Trophoblast cell (in vitro differentiated cells and primary cell): ENCODE data around the gene FN3K.

Experiments used
- DNase-seq, 2 donors: peaks; one replicate each; pipeline ENCODE4 v3.0.0-alpha.2; 2016
- H2AFZ ChIP-seq: 2 replicates; pipeline ENCODE4 v1.6.1; 2013; ENCODE audit warnings: low read length, moderate library complexity, mild to moderate bottlenecking; ENCODE audit not compliant: insufficient read depth, poor library complexity
- H2AK5ac ChIP-seq: 2 replicates; pipeline ENCODE4 v1.6.1; 2013; ENCODE audit warnings: mild to moderate bottlenecking, low read length
- H2BK120ac ChIP-seq: 2 replicates; pipeline ENCODE4 v1.6.1; 2013; ENCODE audit warnings: low read length, mild to moderate bottlenecking, moderate library complexity; ENCODE audit not compliant: insufficient read depth, poor library complexity
- H2BK12ac ChIP-seq: 2 replicates; pipeline ENCODE4 v1.6.1; 2013; ENCODE audit warnings: mild to moderate bottlenecking, low read length, moderate library complexity
- H2BK5ac ChIP-seq: 2 replicates; pipeline ENCODE4 v1.6.1; 2013; ENCODE audit warnings: low read length, low read depth, moderate library complexity, mild to moderate bottlenecking; ENCODE audit not compliant: poor library complexity
- H3K14ac ChIP-seq: 2 replicates; pipeline ENCODE4 v1.6.1; 2013; ENCODE audit warnings: mild to moderate bottlenecking, low read length
- H3K18ac ChIP-seq: 2 replicates; pipeline ENCODE4 v1.6.1; 2013; ENCODE audit warnings: mild to moderate bottlenecking, low read length
- H3K23ac ChIP-seq: 2 replicates; pipeline ENCODE4 v1.6.1; 2013; ENCODE audit warnings: low read length
- H3K27ac ChIP-seq: 2 replicates; pipeline ENCODE4 v1.5.1; 2013; ENCODE audit warnings: low read depth, mild to moderate bottlenecking, inconsistent platforms, low read length, moderate library complexity
- H3K27me3 ChIP-seq: 2 replicates; pipeline ENCODE4 v1.6.1; 2013; ENCODE audit warnings: inconsistent platforms, mild to moderate bottlenecking, low read length, moderate library complexity; ENCODE audit not compliant: insufficient read depth
- H3K36me3 ChIP-seq, 2 experiments: 1 replicate in 1 of 2; 2 replicates in 1 of 2; pipeline ENCODE4 v1.6.1; 2013; ENCODE audit warnings: low read length in 2 of 2, mild to moderate bottlenecking in 2 of 2, moderate library complexity in 1 of 2; ENCODE audit not compliant: insufficient read depth in 2 of 2, control insufficient read depth in 1 of 2
- H3K4ac ChIP-seq: 2 replicates; pipeline ENCODE4 v1.6.1; 2013; ENCODE audit warnings: low read depth, mild to moderate bottlenecking, low read length, moderate library complexity
- H3K4me1 ChIP-seq, 2 experiments: 1 replicate in 1 of 2; 2 replicates in 1 of 2; pipeline ENCODE4 v1.6.1; 2013; ENCODE audit warnings: low read length in 2 of 2, mild to moderate bottlenecking in 2 of 2, moderate library complexity in 1 of 2; ENCODE audit not compliant: insufficient read depth in 2 of 2, control insufficient read depth in 1 of 2
- H3K4me2 ChIP-seq: 2 replicates; pipeline ENCODE4 v1.6.1; 2013; ENCODE audit warnings: inconsistent platforms, mild to moderate bottlenecking, low read length, moderate library complexity
- H3K4me3 ChIP-seq: 2 replicates; pipeline ENCODE4 v1.5.1; 2013; ENCODE audit warnings: mild to moderate bottlenecking, low read depth, low read length, inconsistent platforms
- H3K79me1 ChIP-seq: one replicate; pipeline ENCODE4 v1.6.1; 2013; ENCODE audit warnings: low read length
- H3K79me2 ChIP-seq: 2 replicates; pipeline ENCODE4 v1.6.1; 2013; ENCODE audit warnings: low read length, mild to moderate bottlenecking; ENCODE audit not compliant: control insufficient read depth, insufficient read depth, poor library complexity
- H3K9ac ChIP-seq: 2 replicates; pipeline ENCODE4 v1.6.1; 2013; ENCODE audit warnings: mild to moderate bottlenecking, low read length
- H3K9me3 ChIP-seq: 2 replicates; pipeline ENCODE4 v1.6.1; 2013; ENCODE audit warnings: low read depth, mild to moderate bottlenecking, control low read depth, inconsistent platforms, low read length; ENCODE audit not compliant: insufficient read depth
- H4K12ac ChIP-seq: 2 replicates; pipeline ENCODE4 v1.6.1; 2013; ENCODE audit warnings: low read depth, mild to moderate bottlenecking, low read length, moderate library complexity
- H4K8ac ChIP-seq: 2 replicates; pipeline ENCODE4 v1.6.1; 2013; ENCODE audit warnings: low read depth, mild to moderate bottlenecking, low read length, moderate library complexity
- H4K91ac ChIP-seq: one replicate; pipeline ENCODE4 v1.6.1; 2013; ENCODE audit warnings: low read depth, mild to moderate bottlenecking, low read length, moderate library complexity
- WGBS: extraction: QIAGEN DNeasy Blood & Tissue Kit; methylation state at CpG from one replicate; pipeline ENCODE4 v1.1.7; 2013; ENCODE audit warnings: missing lambda C conversion rate; ENCODE audit not compliant: insufficient read length, insufficient coverage; ENCODE audit errors: extremely low coverage; 5-methylcytosine and 5-hydroxymethylcytosine counted together

Gene FN3K

GRCh38 chr17:82722341-82723013 lies 12.9 kb upstream of the FN3K start:
- Histone ChIP-seq H3K27me3 (no peaks in the 10 kb centered on the region), H3K79me2 (no peaks in the 10 kb centered on the region), H4K8ac (no peak overlapping the region), H3K4me3 (no peak overlapping the region), H3K79me1 (no peaks in the 10 kb centered on the region), H3K4me1 (peaks cover 4 to 5% of the 10 kb centered on the region in 2 experiments), H2AK5ac (no peak overlapping the region), H2BK12ac (no peak overlapping the region), H3K4me2 (no peak overlapping the region), H3K9me3 (peaks cover 4% of the 10 kb centered on the region), H4K12ac (no peak overlapping the region), H3K36me3 (peaks cover 37 to 43% of the 10 kb centered on the region in 2 experiments), H2BK120ac (no peak overlapping the region), H4K91ac (no peak overlapping the region), H3K9ac (no peak overlapping the region), H3K23ac (no peak overlapping the region), H3K4ac (no peak overlapping the region), H2BK5ac (no peak overlapping the region), H3K14ac (no peak overlapping the region), H3K18ac (no peak overlapping the region), H3K27ac (no peak overlapping the region), H2AFZ (no peak overlapping the region)
- WGBS: no CpG with 5 or more reads among the region's 19 CpGs
- no peak for DNase-seq

DNA sequence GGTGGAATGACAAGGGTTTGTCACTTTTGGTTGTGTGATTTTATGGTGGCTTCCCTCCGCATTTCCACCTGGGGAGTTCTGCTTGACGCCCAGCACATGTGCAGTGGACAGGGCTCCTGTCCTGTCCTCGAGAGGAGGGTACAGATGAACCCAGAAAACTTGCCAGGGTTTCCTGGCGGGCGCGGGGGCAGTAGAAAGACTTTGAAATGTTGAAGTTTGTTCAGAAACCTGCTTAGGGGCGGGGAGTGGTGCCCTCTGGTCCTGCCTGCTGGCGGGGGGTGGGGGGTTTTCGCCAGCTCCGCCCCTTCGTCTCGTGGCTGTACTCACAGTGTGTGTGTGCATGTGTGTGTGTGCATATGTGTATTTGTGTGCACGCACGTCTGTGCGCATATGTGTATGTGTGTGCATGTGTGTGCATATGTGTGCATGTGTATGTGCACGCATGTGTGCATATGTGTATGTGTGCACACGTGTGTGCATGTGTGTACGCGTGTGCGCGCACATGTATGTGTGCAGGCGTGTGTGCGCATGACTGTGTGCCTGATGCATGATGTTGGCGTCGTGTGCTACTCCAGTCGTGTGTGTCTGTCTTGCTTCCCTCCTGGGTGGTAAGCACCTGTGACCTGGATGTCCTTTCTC lies 12.1 kb upstream of the FN3K start:
- peak overlapping the region; percentile 55 for H3K4me3 ChIP-seq
- H3K14ac ChIP-seq: no peak overlapping the region
- H4K12ac ChIP-seq: no peak overlapping the region
- H3K18ac ChIP-seq: no peak overlapping the region
- H4K91ac ChIP-seq: no peak overlapping the region
- H3K23ac ChIP-seq: peak overlapping the region; percentile 0
- H3K4ac ChIP-seq: no peak overlapping the region
- no peak overlapping the region for H3K9ac ChIP-seq
- H3K9me3 ChIP-seq: peaks cover 4% of the 10 kb centered on the region
- WGBS: no CpG with 5 or more reads among the region's 26 CpGs
- H3K27me3 ChIP-seq: no peaks in the 10 kb centered on the region
- no peaks in the 10 kb centered on the region for H3K79me1 ChIP-seq
- H3K4me2 ChIP-seq: no peak overlapping the region
- H4K8ac ChIP-seq: no peak overlapping the region
- H2AK5ac ChIP-seq: no peak overlapping the region
- no peak overlapping the region for H3K27ac ChIP-seq
- H2BK12ac ChIP-seq: no peak overlapping the region
- H3K36me3 ChIP-seq: peaks cover 37 to 43% of the 10 kb centered on the region in 2 experiments
- H2BK5ac ChIP-seq: no peak overlapping the region
- no peak overlapping the region for H2AFZ ChIP-seq
- no peak overlapping the region for H2BK120ac ChIP-seq
- DNase-seq: no peak
- no peaks in the 10 kb centered on the region for H3K4me1 ChIP-seq
- no peaks in the 10 kb centered on the region for H3K79me2 ChIP-seq

DNA sequence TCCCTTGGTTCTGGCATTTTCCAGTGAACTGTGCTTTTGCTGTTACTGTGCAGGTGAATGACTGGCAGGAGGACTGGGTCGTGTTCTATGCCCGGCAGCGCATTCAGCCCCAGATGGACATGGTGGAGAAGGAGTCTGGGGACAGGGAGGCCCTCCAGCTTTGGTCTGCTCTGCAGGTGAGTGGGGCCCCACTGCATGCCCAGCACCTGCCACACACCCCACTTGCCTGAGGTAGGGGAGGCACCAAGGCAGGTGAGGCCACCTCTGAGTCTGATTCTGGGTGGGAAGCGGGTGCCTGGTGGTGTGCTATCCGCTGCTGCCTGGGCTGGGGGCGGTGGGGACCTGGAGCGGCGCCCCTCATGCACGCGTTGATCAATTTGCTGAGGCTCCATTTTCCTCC lies 9.0 kb upstream of the FN3K start:
- DNase-seq: no peak
- H2BK120ac ChIP-seq: no peak overlapping the region
- no peaks in the 10 kb centered on the region for H3K27me3 ChIP-seq
- no peaks in the 10 kb centered on the region for H3K79me2 ChIP-seq
- H3K9ac ChIP-seq: no peak overlapping the region
- no peak overlapping the region for H3K27ac ChIP-seq
- H4K12ac ChIP-seq: no peak overlapping the region
- H3K23ac ChIP-seq: no peak overlapping the region
- H3K4me1 ChIP-seq: no peaks in the 10 kb centered on the region
- no peak overlapping the region for H3K4me2 ChIP-seq
- H4K91ac ChIP-seq: no peak overlapping the region
- H4K8ac ChIP-seq: no peak overlapping the region
- peaks cover 4% of the 10 kb centered on the region for H3K9me3 ChIP-seq
- no CpG with 5 or more reads among the region's 10 CpGs for WGBS
- H3K14ac ChIP-seq: no peak overlapping the region
- H2BK5ac ChIP-seq: no peak overlapping the region
- H3K79me1 ChIP-seq: no peaks in the 10 kb centered on the region
- H2AFZ ChIP-seq: no peak overlapping the region
- no peak overlapping the region for H2BK12ac ChIP-seq
- H3K4ac ChIP-seq: no peak overlapping the region
- H3K36me3 ChIP-seq: peaks cover 33 to 35% of the 10 kb centered on the region in 2 experiments
- H2AK5ac ChIP-seq: no peak overlapping the region
- H3K4me3 ChIP-seq: no peak overlapping the region
- H3K18ac ChIP-seq: no peak overlapping the region

GRCh38 chr17:82729479-82730260 lies 5.7 kb upstream of the FN3K start:
- peaks cover 27 to 28% of the 10 kb centered on the region in 2 experiments for H3K36me3 ChIP-seq
- H3K27ac ChIP-seq: no peak overlapping the region
- no peaks in the 10 kb centered on the region for H3K79me2 ChIP-seq
- no peaks in the 10 kb centered on the region for H3K27me3 ChIP-seq
- WGBS: no CpG with 5 or more reads among the region's 48 CpGs
- H4K12ac ChIP-seq: no peak overlapping the region
- H3K18ac ChIP-seq: no peak overlapping the region
- H3K4me3 ChIP-seq: peak overlapping the region; percentile 15
- no peak overlapping the region for H3K23ac ChIP-seq
- H3K9me3 ChIP-seq: peaks cover 7% of the 10 kb centered on the region
- no peak for DNase-seq
- H3K79me1 ChIP-seq: no peaks in the 10 kb centered on the region
- no peak overlapping the region for H4K91ac ChIP-seq
- H2BK120ac ChIP-seq: no peak overlapping the region
- H2BK12ac ChIP-seq: no peak overlapping the region
- no peak overlapping the region for H2AFZ ChIP-seq
- H4K8ac ChIP-seq: no peak overlapping the region
- no peak overlapping the region for H3K14ac ChIP-seq
- H2AK5ac ChIP-seq: no peak overlapping the region
- H3K4ac ChIP-seq: no peak overlapping the region
- no peak overlapping the region for H3K4me2 ChIP-seq
- no peak overlapping the region for H2BK5ac ChIP-seq
- no peaks in the 10 kb centered on the region for H3K4me1 ChIP-seq
- H3K9ac ChIP-seq: no peak overlapping the region
